ENCODE measurements around the gene ECT2L.

ECT2L gene

DNA sequence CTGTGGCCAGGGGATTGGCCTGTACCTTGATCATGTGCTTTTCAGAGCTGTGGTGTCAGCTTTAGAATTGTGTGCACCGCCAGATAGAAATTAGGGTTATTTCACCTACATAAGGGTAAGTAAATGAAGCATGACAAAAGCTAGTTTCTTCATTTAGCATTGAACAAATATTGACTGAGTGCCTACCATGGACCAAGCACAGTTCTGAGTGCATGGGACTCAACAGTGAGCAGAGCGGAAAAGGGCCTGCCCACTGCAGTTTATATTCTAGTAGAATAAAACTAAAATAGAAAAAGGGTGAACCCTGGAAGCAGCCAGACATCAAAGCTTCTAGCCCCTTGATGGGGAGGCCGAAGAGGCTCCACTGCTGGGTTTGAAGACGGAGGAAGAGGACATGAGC is 25.6 kb downstream of the ECT2L start:
- no peak overlapping the region for H4K8ac ChIP-seq (ENCODE audit: low read depth, low read length)
- H2AK5ac ChIP-seq (ENCODE audit: low read depth, low read length) = no peak overlapping the region
- no peak overlapping the region for H2BK120ac ChIP-seq (ENCODE audit: low read depth, low read length)
- H3K18ac ChIP-seq (ENCODE audit: low read length) = peak overlapping the region; percentile 54
- no peak for DNase-seq (ENCODE audit: low spot score)
- no peak overlapping the region for H3K9ac ChIP-seq (ENCODE audit: low read depth, low read length, poor library complexity)
- no peaks in the 10 kb centered on the region for H3K9me3 ChIP-seq (replicated peaks in 1 of 2; ENCODE audit: control insufficient read depth in 2 of 2, insufficient read depth in 1 of 2, low read depth in 1 of 2, low read length in 2 of 2)
- no peak overlapping the region for H2BK15ac ChIP-seq (ENCODE audit: low read length)
- no peaks in the 10 kb centered on the region for H3K27me3 ChIP-seq (ENCODE audit: control insufficient read depth in 3 of 3, insufficient read depth in 3 of 3, low read depth in 1 of 3, low read length in 3 of 3)
- no peak overlapping the region for H3K14ac ChIP-seq (ENCODE audit: low read length)
- H4K91ac ChIP-seq (ENCODE audit: low read depth, low read length, poor library complexity) = no peak overlapping the region
- no peak overlapping the region for H3K4me3 ChIP-seq (ENCODE audit: low read length in 2 of 2)
- H3K4me2 ChIP-seq (ENCODE audit: insufficient read depth, low read length, poor library complexity, severe bottlenecking) = no peak overlapping the region
- H3K4me1 ChIP-seq (ENCODE audit: control insufficient read depth in 2 of 2, insufficient read depth in 1 of 2, low read depth in 1 of 2, low read length in 2 of 2) = peaks cover 0 to 7% of the 10 kb centered on the region in 2 donors
- H2BK12ac ChIP-seq (ENCODE audit: low read length) = no peak overlapping the region
- no peak overlapping the region for H3K4ac ChIP-seq (ENCODE audit: low read length)
- no peaks in the 10 kb centered on the region for H3K79me1 ChIP-seq (ENCODE audit: low read depth, low read length)
- H2BK5ac ChIP-seq (ENCODE audit: low read length) = no peak overlapping the region
- WGBS, 2 donors (ENCODE audit: extremely low coverage in 2 of 2, insufficient read length in 2 of 2, insufficient replicate concordance in 1 of 2) = no CpG with 5 or more reads among the region's 4 CpGs
- no peaks in the 10 kb centered on the region for H3K36me3 ChIP-seq (replicated peaks in 1 of 2; ENCODE audit: control insufficient read depth in 2 of 2, insufficient read depth in 2 of 2, low read length in 2 of 2)
- H3K23ac ChIP-seq (ENCODE audit: low read depth, low read length, poor library complexity) = no peak overlapping the region
- H3K27ac ChIP-seq (replicated peaks; ENCODE audit: low read length) = no peak overlapping the region
- peak overlapping the region; percentile 12 for H2AFZ ChIP-seq (ENCODE audit: low read length)

DNA sequence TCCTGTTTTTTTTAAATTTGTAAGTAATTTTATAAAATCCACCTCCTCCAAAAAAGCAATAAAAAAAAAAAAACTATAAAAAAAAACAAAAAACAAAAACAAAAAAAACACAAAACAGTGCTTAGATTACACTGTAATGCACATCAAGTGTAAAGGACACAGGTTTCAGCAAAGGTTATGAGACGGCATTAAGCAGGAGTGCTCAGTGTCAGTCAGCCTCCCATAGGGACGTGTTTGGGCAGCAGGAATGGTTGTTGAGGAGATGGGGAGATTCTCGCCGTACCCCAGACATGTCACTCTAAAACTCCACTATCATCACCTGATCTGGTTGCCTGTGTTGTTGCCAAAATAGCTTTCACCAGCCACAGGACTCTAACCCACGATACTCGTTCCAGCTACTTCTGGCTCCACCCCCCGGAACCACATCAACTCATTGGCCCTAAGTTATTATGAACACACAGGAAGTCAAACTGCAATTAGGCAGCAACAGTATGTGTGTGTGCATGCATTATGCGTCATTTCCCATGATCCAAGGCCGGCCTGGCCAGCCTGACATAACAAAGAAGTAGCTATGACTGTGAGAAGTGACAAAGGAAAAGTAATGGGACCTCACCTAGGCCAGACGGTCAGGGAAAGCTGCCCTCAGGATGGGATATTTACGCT is 28.7 kb downstream of the ECT2L start:
- DNase-seq (ENCODE audit: low spot score) = no peak

DNA sequence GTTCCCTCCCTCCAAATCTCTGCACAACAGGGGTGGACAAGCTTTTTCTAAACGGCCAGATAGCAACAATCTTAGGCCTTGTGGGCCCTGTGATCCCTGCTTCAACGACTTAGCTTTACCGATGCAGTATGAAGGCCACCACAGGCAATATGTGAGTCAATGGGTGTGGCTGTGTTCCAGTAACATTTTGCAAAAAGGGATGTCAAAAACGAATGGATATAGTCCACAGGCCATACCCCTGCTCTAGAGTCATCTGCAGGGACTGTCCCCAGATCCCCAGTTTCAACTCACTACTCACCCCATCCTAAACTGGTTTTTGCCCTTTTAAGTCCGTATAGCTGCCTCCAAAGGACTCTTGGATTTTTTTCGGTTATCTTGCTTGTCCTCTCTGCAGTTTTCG is 34.4 kb downstream of the ECT2L start:
- no peak overlapping the region for H3K27ac ChIP-seq (replicated peaks; ENCODE audit: low read length)
- H3K36me3 ChIP-seq (replicated peaks in 1 of 2; ENCODE audit: control insufficient read depth in 2 of 2, insufficient read depth in 2 of 2, low read length in 2 of 2) = no peaks in the 10 kb centered on the region
- no peak overlapping the region for H2BK5ac ChIP-seq (ENCODE audit: low read length)
- H3K4me1 ChIP-seq (ENCODE audit: control insufficient read depth in 2 of 2, insufficient read depth in 1 of 2, low read depth in 1 of 2, low read length in 2 of 2) = no peaks in the 10 kb centered on the region
- no peaks in the 10 kb centered on the region for H3K79me1 ChIP-seq (ENCODE audit: low read depth, low read length)
- H2AFZ ChIP-seq (ENCODE audit: low read length) = no peak overlapping the region
- no peak overlapping the region for H3K4me2 ChIP-seq (ENCODE audit: insufficient read depth, low read length, poor library complexity, severe bottlenecking)
- no peak overlapping the region for H3K14ac ChIP-seq (ENCODE audit: low read length)
- no peak overlapping the region for H2BK15ac ChIP-seq (ENCODE audit: low read length)
- H3K27me3 ChIP-seq (ENCODE audit: control insufficient read depth in 3 of 3, insufficient read depth in 3 of 3, low read depth in 1 of 3, low read length in 3 of 3) = no peaks in the 10 kb centered on the region
- H3K4me3 ChIP-seq (ENCODE audit: low read length in 2 of 2) = no peak overlapping the region
- no peak overlapping the region for H3K23ac ChIP-seq (ENCODE audit: low read depth, low read length, poor library complexity)
- H4K91ac ChIP-seq (ENCODE audit: low read depth, low read length, poor library complexity) = no peak overlapping the region
- no peak overlapping the region for H3K18ac ChIP-seq (ENCODE audit: low read length)
- H3K9ac ChIP-seq (ENCODE audit: low read depth, low read length, poor library complexity) = no peak overlapping the region
- H3K4ac ChIP-seq (ENCODE audit: low read length) = no peak overlapping the region
- WGBS, 2 donors (ENCODE audit: extremely low coverage in 2 of 2, insufficient read length in 2 of 2, insufficient replicate concordance in 1 of 2) = no CpG with 5 or more reads among the region's 7 CpGs
- DNase-seq (ENCODE audit: low spot score) = no peak
- H3K9me3 ChIP-seq (replicated peaks in 1 of 2; ENCODE audit: control insufficient read depth in 2 of 2, insufficient read depth in 1 of 2, low read depth in 1 of 2, low read length in 2 of 2) = no peaks in the 10 kb centered on the region
- H4K8ac ChIP-seq (ENCODE audit: low read depth, low read length) = no peak overlapping the region
- H2AK5ac ChIP-seq (ENCODE audit: low read depth, low read length) = no peak overlapping the region
- H2BK12ac ChIP-seq (ENCODE audit: low read length) = no peak overlapping the region
- no peak overlapping the region for H2BK120ac ChIP-seq (ENCODE audit: low read depth, low read length)

More for the DNA sequence above, 28.7 kb downstream of the ECT2L start:
- Histone ChIP-seq H3K4me3 (ENCODE audit: low read length in 2 of 2) (no peak overlapping the region), H3K9ac (ENCODE audit: low read depth, low read length, poor library complexity) (no peak overlapping the region), H2AFZ (ENCODE audit: low read length) (peak overlapping the region; percentile 26), H3K14ac (ENCODE audit: low read length) (no peak overlapping the region), H3K23ac (ENCODE audit: low read depth, low read length, poor library complexity) (no peak overlapping the region), H3K4ac (ENCODE audit: low read length) (no peak overlapping the region), H3K27me3 (ENCODE audit: control insufficient read depth in 3 of 3, insufficient read depth in 3 of 3, low read depth in 1 of 3, low read length in 3 of 3) (no peaks in the 10 kb centered on the region), H3K27ac (replicated peaks; ENCODE audit: low read length) (no peak overlapping the region), H2BK120ac (ENCODE audit: low read depth, low read length) (no peak overlapping the region), H3K18ac (ENCODE audit: low read length) (no peak overlapping the region), H3K4me2 (ENCODE audit: insufficient read depth, low read length, poor library complexity, severe bottlenecking) (no peak overlapping the region), H2BK15ac (ENCODE audit: low read length) (no peak overlapping the region), H2BK5ac (ENCODE audit: low read length) (no peak overlapping the region), H4K91ac (ENCODE audit: low read depth, low read length, poor library complexity) (no peak overlapping the region), H3K36me3 (replicated peaks in 1 of 2; ENCODE audit: control insufficient read depth in 2 of 2, insufficient read depth in 2 of 2, low read length in 2 of 2) (no peaks in the 10 kb centered on the region), H2AK5ac (ENCODE audit: low read depth, low read length) (no peak overlapping the region), H3K79me1 (ENCODE audit: low read depth, low read length) (no peaks in the 10 kb centered on the region), H3K4me1 (ENCODE audit: control insufficient read depth in 2 of 2, insufficient read depth in 1 of 2, low read depth in 1 of 2, low read length in 2 of 2) (no peaks in the 10 kb centered on the region), H2BK12ac (ENCODE audit: low read length) (no peak overlapping the region), H3K9me3 (replicated peaks in 1 of 2; ENCODE audit: control insufficient read depth in 2 of 2, insufficient read depth in 1 of 2, low read depth in 1 of 2, low read length in 2 of 2) (no peaks in the 10 kb centered on the region), H4K8ac (ENCODE audit: low read depth, low read length) (no peak overlapping the region)
- no CpG with 5 or more reads among the region's 11 CpGs for WGBS, 2 donors (ENCODE audit: extremely low coverage in 2 of 2, insufficient read length in 2 of 2, insufficient replicate concordance in 1 of 2)

DNA sequence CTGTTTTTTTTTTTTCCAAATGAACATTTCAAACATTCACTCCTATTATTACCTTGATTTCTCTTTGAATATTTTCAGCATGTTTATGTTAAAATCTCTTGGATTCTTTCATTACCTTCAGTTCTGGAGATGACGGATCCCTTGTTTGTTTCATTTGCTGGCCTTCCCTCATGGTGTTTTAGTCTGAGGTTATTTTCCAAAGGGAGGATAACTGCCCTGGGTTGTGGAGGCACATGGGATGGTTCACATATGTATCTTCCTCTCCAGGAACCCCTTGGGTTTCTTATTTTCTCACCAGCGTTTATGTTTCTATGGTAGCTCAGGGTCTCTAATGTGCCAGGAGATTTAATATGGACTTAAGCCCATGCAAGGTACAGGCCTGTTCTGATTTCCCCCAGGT is 36.3 kb downstream of the ECT2L start:
- Histone ChIP-seq H3K4ac (ENCODE audit: low read length) (no peak overlapping the region), H3K4me3 (ENCODE audit: low read length in 2 of 2) (no peak overlapping the region), H3K14ac (ENCODE audit: low read length) (no peak overlapping the region), H3K4me2 (ENCODE audit: insufficient read depth, low read length, poor library complexity, severe bottlenecking) (no peak overlapping the region), H3K27ac (replicated peaks; ENCODE audit: low read length) (no peak overlapping the region), H2BK12ac (ENCODE audit: low read length) (no peak overlapping the region), H3K27me3 (ENCODE audit: control insufficient read depth in 3 of 3, insufficient read depth in 3 of 3, low read depth in 1 of 3, low read length in 3 of 3) (no peaks in the 10 kb centered on the region), H4K91ac (ENCODE audit: low read depth, low read length, poor library complexity) (no peak overlapping the region), H3K79me1 (ENCODE audit: low read depth, low read length) (no peaks in the 10 kb centered on the region), H3K4me1 (ENCODE audit: control insufficient read depth in 2 of 2, insufficient read depth in 1 of 2, low read depth in 1 of 2, low read length in 2 of 2) (no peaks in the 10 kb centered on the region), H2BK120ac (ENCODE audit: low read depth, low read length) (no peak overlapping the region), H4K8ac (ENCODE audit: low read depth, low read length) (no peak overlapping the region), H3K9ac (ENCODE audit: low read depth, low read length, poor library complexity) (no peak overlapping the region), H3K36me3 (replicated peaks in 1 of 2; ENCODE audit: control insufficient read depth in 2 of 2, insufficient read depth in 2 of 2, low read length in 2 of 2) (no peaks in the 10 kb centered on the region), H2AK5ac (ENCODE audit: low read depth, low read length) (no peak overlapping the region), H3K18ac (ENCODE audit: low read length) (no peak overlapping the region), H3K23ac (ENCODE audit: low read depth, low read length, poor library complexity) (no peak overlapping the region), H2BK5ac (ENCODE audit: low read length) (no peak overlapping the region), H2BK15ac (ENCODE audit: low read length) (no peak overlapping the region), H3K9me3 (replicated peaks in 1 of 2; ENCODE audit: control insufficient read depth in 2 of 2, insufficient read depth in 1 of 2, low read depth in 1 of 2, low read length in 2 of 2) (no peaks in the 10 kb centered on the region), H2AFZ (ENCODE audit: low read length) (no peak overlapping the region)
- no peak for DNase-seq (ENCODE audit: low spot score)
- WGBS, 2 donors (ENCODE audit: extremely low coverage in 2 of 2, insufficient read length in 2 of 2, insufficient replicate concordance in 1 of 2) = no CpG with 5 or more reads among the region's 2 CpGs

Measured in neuronal stem cell (in vitro differentiated cells).